Glomerular visceral epithelial cell (primary cell): ENCODE results near the gene SLC33A1.

Source experiments
- DNase-seq: peaks from one replicate; pipeline ENCODE4 v3.0.0-alpha.2; 2016; ENCODE audit errors: extremely low spot score

SLC33A1 gene

DNA sequence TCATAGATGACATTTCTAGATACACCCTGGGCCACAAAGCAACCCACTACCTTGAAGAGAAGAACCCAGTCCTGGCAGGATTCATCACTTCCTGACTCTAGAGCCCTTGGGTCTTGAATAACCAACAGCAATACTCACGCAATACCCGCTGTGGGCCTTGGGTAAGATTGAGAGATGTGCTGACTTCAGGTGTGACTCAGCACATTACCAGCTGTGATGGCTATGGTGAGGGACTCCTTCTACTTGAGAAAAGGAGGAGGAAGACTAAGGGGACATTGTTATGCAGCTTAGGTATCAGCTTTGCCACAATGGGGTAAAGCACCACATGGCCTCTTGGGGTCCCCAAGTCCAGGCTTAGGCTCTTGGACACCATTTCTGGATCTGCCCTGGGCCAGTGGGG, 63.0 kb downstream of the SLC33A1 start:
- no peak for DNase-seq

DNA sequence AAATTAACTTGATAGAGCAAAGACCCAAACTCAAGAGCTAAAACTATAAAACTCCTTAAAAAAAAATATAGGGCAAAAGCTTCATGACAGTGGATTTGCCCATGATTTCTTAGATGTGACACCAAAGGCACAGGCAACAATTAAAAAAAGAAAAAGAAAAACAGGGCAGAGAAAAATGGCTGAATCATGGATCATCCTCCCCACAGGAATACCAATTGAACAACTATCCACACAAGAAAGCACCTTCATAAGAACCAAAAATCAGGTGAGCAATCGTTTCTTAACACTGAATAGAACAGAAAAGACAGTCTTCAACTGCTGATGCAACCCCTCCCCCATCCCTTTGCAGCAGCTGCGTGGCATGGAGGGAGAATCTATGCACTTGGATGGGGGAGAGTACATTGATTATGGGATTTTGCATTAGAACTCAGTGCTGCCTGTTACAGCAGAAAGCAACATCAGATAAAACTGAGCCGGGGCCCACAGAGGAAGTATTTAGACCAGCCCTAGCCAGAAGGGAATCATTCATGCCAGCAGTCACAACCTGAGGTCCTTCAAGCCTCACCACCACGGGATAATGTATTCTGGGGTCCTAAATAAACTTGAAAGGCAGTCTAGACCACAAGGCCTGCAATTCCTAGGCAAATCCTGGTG, 63.8 kb downstream of the SLC33A1 start:
- no peak for DNase-seq

DNA sequence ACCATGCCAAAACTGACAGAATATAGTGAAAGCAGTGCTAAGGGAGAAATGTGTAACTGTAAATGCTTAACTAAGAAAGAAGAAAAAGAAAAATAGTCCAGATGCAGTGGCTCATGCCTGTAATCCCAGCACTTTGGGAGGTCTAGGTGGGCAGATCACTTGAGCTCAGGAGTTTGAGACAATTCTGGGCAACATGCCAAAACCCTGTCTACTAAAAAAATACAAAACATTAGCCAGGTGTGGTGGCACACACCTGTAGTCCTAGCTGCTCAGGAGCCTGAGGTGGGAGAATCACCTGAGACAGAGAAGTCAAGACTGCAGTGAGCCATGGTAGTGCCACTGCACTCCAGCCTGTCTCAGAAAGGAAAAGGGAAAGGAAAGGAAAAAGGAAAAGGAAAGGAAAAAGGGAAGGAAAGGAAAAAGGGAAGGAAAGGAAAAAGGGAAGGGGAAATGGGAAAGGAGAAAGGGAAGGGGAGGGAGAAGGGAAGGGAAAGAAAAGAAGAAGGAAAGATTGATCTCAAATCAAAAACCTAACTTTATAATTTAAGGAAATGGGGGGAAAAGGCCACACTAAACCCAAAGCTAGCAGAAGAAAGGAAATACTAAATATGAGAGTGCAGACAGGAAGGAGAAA, 68.4 kb downstream of the SLC33A1 start:
- no peak for DNase-seq

DNA sequence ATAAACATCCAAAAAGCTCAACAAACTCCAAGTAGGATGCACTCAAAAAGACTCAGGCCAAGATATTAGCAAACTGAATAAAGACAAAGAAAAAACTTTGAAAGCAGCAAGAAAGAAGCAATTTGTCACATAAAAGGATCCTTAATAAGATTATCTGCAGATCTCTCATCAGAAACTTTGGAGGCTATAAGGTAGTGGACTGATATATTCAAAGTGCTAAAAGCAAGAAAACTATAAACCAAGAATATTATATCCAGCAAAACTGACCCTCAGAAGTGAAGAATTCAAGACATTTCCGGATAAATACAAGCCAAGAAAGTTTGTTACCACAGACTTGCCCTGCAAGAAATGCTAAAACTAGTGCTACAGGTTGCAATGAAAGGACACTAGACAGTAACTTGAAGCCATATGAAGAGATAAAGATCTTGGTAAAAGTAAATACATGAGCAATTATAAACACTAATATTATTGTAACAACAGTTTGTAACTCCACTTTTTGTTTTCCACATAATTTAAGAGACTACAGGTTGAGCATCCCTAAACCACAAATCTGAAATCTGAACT, 71.8 kb downstream of the SLC33A1 start:
- no peak for DNase-seq

DNA sequence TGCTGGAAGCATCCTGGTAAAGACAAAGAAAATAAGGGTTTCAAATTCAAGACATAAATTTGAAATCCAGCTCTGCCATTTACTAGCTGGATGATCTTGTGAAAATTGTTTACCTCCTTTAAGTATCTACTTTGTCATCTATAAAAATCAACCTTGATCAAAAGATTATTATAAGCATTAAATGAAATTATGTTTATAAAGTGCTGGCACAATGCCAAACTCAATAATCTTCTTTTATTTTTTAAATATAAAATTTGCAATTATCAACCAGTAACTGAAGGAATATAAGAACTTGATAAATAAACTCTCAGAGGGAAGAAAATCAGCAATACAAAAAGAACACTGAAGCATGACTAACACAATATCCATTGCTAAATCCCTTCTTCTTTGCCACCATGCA, 73.9 kb downstream of the SLC33A1 start:
- no peak for DNase-seq

DNA sequence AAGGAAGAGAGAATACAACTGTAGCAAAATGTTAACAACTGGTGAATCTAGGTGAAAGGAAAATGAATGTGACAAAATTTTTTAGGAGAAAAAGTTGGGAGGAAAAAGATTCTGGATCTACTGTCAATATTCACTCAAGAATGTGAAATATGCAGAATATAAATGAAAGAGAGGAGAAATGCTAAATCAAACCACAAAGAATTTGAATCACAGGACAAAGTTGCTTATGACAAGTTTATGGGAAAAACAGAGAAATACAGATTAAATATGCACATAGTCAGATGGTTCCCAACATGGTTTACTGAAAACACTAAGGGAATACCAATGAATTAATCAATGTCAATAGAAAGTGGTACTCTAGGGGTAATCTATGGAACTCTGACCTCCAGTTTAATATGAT, 75.8 kb downstream of the SLC33A1 start:
- no peak for DNase-seq

DNA sequence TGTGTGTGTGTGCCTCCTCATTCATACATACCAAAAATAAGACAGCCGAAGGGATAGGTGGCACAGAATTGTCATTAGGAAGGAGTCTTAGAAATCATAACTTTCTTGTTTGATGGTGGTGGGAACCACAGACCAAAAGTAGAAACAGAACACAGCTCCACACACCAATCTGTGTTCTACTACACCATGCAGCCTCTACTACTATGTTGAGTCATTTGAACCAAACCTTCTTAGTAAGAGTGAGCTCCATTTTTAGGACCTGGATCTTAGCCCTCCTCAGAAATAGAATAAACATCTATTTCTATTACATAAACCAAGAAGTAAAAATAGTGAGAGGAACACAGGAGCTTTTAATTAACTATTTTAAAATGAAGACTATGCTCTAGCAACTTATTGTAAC, 81.4 kb downstream of the SLC33A1 start:
- no peak for DNase-seq

DNA sequence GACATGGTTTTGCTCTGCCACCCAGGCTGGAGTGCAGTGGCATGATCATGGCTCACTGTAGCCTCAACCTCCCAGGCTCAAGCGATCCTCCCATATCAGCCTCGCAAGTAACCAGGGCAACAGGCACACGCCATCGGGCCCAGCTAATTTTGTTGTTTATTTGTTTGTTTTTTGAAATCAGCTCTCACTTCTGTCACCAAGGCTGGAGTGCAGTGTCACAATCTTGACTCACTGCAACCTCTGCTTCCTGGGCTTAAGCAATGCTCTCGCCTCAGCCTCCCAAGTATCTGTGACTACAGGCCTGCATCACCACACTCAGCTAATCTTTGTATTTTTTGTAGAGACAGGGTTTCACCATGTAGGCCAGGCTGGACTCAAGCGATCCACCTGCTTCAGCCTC, 83.1 kb downstream of the SLC33A1 start:
- DNase-seq: no peak
